OCI-LY1 (cell line): ENCODE data around the gene LIMA1.

Source experiments
- H2AFZ ChIP-seq: fragments of 200-600 bp; sonication (generic), shearing (Covaris generic); 2 replicates; pipeline ENCODE4 v1.6.0; 2014; ENCODE audit warnings: antibody characterized with exemption, mild to moderate bottlenecking, low read length
- H3F3A ChIP-seq: fragments of 200-600 bp; sonication (generic), shearing (Covaris generic); 2 replicates; pipeline ENCODE4 v1.6.0; 2014; ENCODE audit warnings: mild to moderate bottlenecking, antibody characterized with exemption, low read length, moderate library complexity; ENCODE audit not compliant: insufficient read depth
- H3K27ac ChIP-seq: fragments of 200-600 bp; sonication (generic); 2 replicates; pipeline ENCODE4 v1.5.1; 2014; ENCODE audit warnings: low read length, mixed run types, mild to moderate bottlenecking, low read depth; ENCODE audit not compliant: poor library complexity, severe bottlenecking
- H3K27me3 ChIP-seq: fragments of 200-600 bp; sonication (generic); 2 replicates; pipeline ENCODE4 v1.6.0; 2014; ENCODE audit warnings: antibody characterized with exemption, mild to moderate bottlenecking, low read length, moderate library complexity; ENCODE audit not compliant: insufficient read depth
- H3K36me3 ChIP-seq: fragments of 200-600 bp; sonication (generic); 2 replicates; pipeline ENCODE4 v1.6.1; 2014; ENCODE audit warnings: mild to moderate bottlenecking, antibody characterized with exemption, low read length, moderate library complexity, mixed read lengths; ENCODE audit not compliant: insufficient read depth
- H3K4me1 ChIP-seq: fragments of 200-600 bp; sonication (generic); 2 replicates; pipeline ENCODE4 v1.5.1; 2014; ENCODE audit warnings: mild to moderate bottlenecking, low read length, moderate library complexity; ENCODE audit not compliant: insufficient read depth, severe bottlenecking
- H3K4me2 ChIP-seq: fragments of 200-600 bp; sonication (generic), shearing (Covaris generic); 2 replicates; pipeline ENCODE4 v1.6.1; 2014; ENCODE audit warnings: low read length
- H3K4me3 ChIP-seq: fragments of 200-600 bp; sonication (generic); 2 replicates; pipeline ENCODE4 v1.5.1; 2014; ENCODE audit warnings: low read length, low read depth, mild to moderate bottlenecking, mixed read lengths; ENCODE audit not compliant: poor library complexity, severe bottlenecking
- H3K79me2 ChIP-seq: fragments of 200-600 bp; shearing (Covaris generic); 2 replicates; pipeline ENCODE4 v1.6.1; 2016; ENCODE audit warnings: mixed run types, low read length, mixed read lengths; ENCODE audit not compliant: insufficient read depth
- H3K9ac ChIP-seq: fragments of 200-600 bp; sonication (generic), shearing (Covaris generic); 2 replicates; pipeline ENCODE4 v1.6.1; 2014; ENCODE audit warnings: mild to moderate bottlenecking, low read length, mixed read lengths
- H3K9me2 ChIP-seq: fragments of 200-600 bp; sonication (generic), shearing (Covaris generic); 2 replicates; pipeline ENCODE4 v1.6.1; 2014; ENCODE audit warnings: low read depth, mild to moderate bottlenecking, low read length, mixed read lengths
- H3K9me3 ChIP-seq: fragments of 200-600 bp; shearing (Covaris generic); 2 replicates; pipeline ENCODE4 v1.6.1; 2014; ENCODE audit warnings: low read length, mixed read lengths
- H4K20me1 ChIP-seq: fragments of 200-600 bp; sonication (generic), shearing (Covaris generic); 2 replicates; pipeline ENCODE4 v1.6.0; 2016; ENCODE audit warnings: mild to moderate bottlenecking, low read length; ENCODE audit not compliant: insufficient read depth
- EZH2 ChIP-seq: fragments of 200-600 bp; sonication (generic), shearing (Covaris generic); IDR thresholded peaks from 2 replicates; pipeline ENCODE4 v1.8.0; 2017; ENCODE audit warnings: borderline replicate concordance, mixed run types, mild to moderate bottlenecking, antibody characterized with exemption, low read length, moderate library complexity, mixed read lengths
- TF ChIP-seq, protein P1 (sequence below): fragments of 200-600 bp; sonication (generic), shearing (Covaris generic); IDR thresholded peaks from 2 replicates; pipeline ENCODE4 v1.5.1; 2017; ENCODE audit warnings: mild to moderate bottlenecking, antibody characterized with exemption, low read length, moderate library complexity, mixed read lengths

The LIMA1 gene

DNA sequence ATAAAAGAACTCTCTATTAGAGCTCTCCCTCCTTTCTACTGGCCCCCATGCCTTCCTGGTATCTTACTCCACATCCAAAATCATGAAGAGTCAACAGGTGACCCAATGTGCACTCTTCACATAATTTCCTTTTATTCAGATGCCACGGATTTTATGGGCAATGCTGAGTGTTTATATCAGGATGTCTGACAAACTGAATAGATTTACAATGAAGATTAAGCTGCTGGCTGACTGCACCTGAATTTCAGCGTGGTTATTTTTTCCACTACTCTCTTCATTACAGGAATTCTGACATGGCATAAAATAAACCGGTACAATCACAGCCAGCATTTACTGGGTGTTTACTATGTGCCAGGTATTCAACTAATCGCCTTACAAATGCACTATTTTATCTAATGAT is 86.8 kb downstream of the LIMA1 start:
- no peak overlapping the region for H3K9ac ChIP-seq
- H3K4me1 ChIP-seq, result no peaks in the 10 kb centered on the region
- no peak overlapping the region for H3K4me3 ChIP-seq
- no peaks in the 10 kb centered on the region for H3K27me3 ChIP-seq
- no peaks in the 10 kb centered on the region for H3K79me2 ChIP-seq
- H4K20me1 ChIP-seq, result no peaks in the 10 kb centered on the region
- no peak overlapping the region for H3K4me2 ChIP-seq
- H3K36me3 ChIP-seq, result no peaks in the 10 kb centered on the region
- H3K9me2 ChIP-seq, result no peaks in the 10 kb centered on the region
- H3K9me3 ChIP-seq, result no peaks in the 10 kb centered on the region
- H3K27ac ChIP-seq, result no peak overlapping the region
- no peaks in the 10 kb centered on the region for H3F3A ChIP-seq
- no peak overlapping the region for H2AFZ ChIP-seq
- TF ChIP-seq EZH2, result no peak
- TF ChIP-seq, protein P1, sequence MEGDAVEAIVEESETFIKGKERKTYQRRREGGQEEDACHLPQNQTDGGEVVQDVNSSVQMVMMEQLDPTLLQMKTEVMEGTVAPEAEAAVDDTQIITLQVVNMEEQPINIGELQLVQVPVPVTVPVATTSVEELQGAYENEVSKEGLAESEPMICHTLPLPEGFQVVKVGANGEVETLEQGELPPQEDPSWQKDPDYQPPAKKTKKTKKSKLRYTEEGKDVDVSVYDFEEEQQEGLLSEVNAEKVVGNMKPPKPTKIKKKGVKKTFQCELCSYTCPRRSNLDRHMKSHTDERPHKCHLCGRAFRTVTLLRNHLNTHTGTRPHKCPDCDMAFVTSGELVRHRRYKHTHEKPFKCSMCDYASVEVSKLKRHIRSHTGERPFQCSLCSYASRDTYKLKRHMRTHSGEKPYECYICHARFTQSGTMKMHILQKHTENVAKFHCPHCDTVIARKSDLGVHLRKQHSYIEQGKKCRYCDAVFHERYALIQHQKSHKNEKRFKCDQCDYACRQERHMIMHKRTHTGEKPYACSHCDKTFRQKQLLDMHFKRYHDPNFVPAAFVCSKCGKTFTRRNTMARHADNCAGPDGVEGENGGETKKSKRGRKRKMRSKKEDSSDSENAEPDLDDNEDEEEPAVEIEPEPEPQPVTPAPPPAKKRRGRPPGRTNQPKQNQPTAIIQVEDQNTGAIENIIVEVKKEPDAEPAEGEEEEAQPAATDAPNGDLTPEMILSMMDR, result no peak

DNA sequence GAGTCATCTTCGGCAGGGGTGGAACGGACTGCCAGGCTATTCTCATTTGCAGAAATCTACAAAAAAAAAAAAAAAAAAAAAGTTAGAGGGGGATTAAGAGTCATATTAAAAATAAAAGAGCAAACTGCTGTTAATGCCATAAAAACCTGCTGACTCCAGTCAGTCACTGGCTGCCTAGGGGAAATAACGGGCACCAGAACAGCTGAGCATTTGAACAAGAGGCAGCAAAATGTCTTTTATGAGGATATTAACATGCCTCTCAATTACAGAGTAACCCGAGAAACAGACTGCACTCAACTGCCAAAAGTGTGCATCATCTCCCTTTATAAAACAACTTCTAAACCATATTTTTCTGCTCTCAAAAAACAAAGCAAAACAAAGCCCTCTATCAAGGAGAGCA is 87.5 kb downstream of the LIMA1 start:
- Histone ChIP-seq H3K36me3 (no peaks in the 10 kb centered on the region), H2AFZ (no peak overlapping the region), H3K4me1 (no peaks in the 10 kb centered on the region), H3K4me2 (no peak overlapping the region), H3K27ac (no peak overlapping the region), H3K9me2 (no peaks in the 10 kb centered on the region), H3K4me3 (no peak overlapping the region), H3F3A (no peaks in the 10 kb centered on the region), H3K27me3 (no peaks in the 10 kb centered on the region), H3K9ac (no peak overlapping the region), H3K79me2 (no peaks in the 10 kb centered on the region), H3K9me3 (no peaks in the 10 kb centered on the region), H4K20me1 (no peaks in the 10 kb centered on the region)
- TF ChIP-seq, protein P1, result no peak
- no peak for TF ChIP-seq EZH2

DNA sequence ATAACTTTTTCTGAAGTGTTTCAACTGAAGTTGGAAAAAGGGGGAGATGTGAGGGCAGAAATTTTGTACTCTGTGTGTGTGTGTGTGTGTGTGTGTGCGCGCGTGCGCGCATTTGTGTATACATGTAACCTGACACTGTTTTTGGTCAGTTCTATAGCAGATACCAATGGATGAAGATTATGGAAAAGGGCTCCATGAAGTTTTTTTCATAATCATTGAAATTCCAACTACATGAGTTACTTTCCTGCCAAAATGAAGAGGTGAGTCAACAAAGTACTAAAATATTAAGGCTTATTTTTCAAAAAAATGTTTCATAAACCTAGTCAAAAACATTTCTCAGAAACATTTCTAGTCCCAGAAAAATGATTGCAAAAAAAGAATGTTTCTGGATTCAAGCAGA is 90.4 kb downstream of the LIMA1 start:
- no peak for TF ChIP-seq EZH2
- TF ChIP-seq, protein P1, result no peak
- H3K4me3 ChIP-seq, result no peak overlapping the region
- no peaks in the 10 kb centered on the region for H3K4me1 ChIP-seq
- no peaks in the 10 kb centered on the region for H3K79me2 ChIP-seq
- H3K9me3 ChIP-seq, result no peaks in the 10 kb centered on the region
- H4K20me1 ChIP-seq, result no peaks in the 10 kb centered on the region
- H3K27ac ChIP-seq, result no peak overlapping the region
- H3F3A ChIP-seq, result no peaks in the 10 kb centered on the region
- no peak overlapping the region for H3K9ac ChIP-seq
- no peak overlapping the region for H2AFZ ChIP-seq
- no peak overlapping the region for H3K4me2 ChIP-seq
- H3K36me3 ChIP-seq, result no peaks in the 10 kb centered on the region
- no peaks in the 10 kb centered on the region for H3K9me2 ChIP-seq
- H3K27me3 ChIP-seq, result no peaks in the 10 kb centered on the region
